T-helper 2 cell treated with Interferon-gamma antibody and Interleukin-4, amounts not matched to agents 5 μg/mL and 100 μg/mL, for 36 hours (primary cell): Measurements from ENCODE around the gene PLD1.

ENCODE experiments used
- DNase-seq: peaks from one replicate; pipeline ENCODE4 v3.0.0; 2021; ENCODE audit warnings: low spot score
- H3K27ac Mint-ChIP-seq: one replicate; pipeline ENCODE4 v1.8.0; 2021; ENCODE audit warnings: mild to moderate bottlenecking, mixed read lengths
- H3K27me3 Mint-ChIP-seq: one replicate; pipeline ENCODE4 v1.8.0; 2021; ENCODE audit warnings: low read depth, mixed read lengths
- H3K36me3 Mint-ChIP-seq: one replicate; pipeline ENCODE4 v1.8.0; 2021; ENCODE audit warnings: low read depth, mixed read lengths
- H3K4me1 Mint-ChIP-seq: one replicate; pipeline ENCODE4 v1.8.0; 2021; ENCODE audit warnings: low read depth, mixed read lengths
- H3K4me3 Mint-ChIP-seq: one replicate; pipeline ENCODE4 v1.8.0; 2022; ENCODE audit warnings: mild to moderate bottlenecking, moderate library complexity, mixed read lengths
- H3K9me3 Mint-ChIP-seq: one replicate; pipeline ENCODE4 v1.8.0; 2021; ENCODE audit warnings: mixed read lengths

PLD1 gene

DNA sequence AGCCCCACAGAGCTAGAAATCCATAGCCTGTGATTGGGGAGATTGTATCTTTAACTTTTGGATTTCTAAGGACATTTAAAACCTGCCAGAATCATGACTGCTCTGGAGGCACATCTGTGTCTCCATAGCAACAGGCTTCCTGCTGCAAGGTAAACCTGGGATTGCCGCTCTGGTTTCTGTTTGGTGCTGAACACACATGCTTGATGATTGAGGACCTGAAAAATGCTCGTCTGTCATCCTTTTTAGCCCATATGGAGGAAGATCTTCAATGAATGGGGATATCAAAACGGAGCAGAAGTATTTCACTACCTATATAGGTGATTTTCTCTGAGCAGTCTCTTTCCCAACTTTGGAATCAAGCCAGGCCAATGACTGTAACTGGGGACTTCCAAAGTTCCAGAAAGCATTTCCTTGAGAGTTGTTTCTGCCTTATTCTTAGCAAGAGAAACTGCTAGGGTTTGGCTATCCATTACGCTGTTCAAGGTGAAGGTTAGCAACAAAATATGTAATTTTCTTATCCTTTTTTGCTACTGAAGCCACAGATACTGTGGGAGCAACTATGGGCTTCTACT lies 253.6 kb downstream of the PLD1 start:
- DNase-seq: no peak
- Mint-ChIP-seq H3K4me3 (no peak overlapping the region), H3K4me1 (peaks cover 38% of the 10 kb centered on the region), H3K9me3 (peaks cover 4% of the 10 kb centered on the region), H3K27ac (no peak overlapping the region), H3K27me3 (no peaks in the 10 kb centered on the region), H3K36me3 (peaks cover 5% of the 10 kb centered on the region)

DNA sequence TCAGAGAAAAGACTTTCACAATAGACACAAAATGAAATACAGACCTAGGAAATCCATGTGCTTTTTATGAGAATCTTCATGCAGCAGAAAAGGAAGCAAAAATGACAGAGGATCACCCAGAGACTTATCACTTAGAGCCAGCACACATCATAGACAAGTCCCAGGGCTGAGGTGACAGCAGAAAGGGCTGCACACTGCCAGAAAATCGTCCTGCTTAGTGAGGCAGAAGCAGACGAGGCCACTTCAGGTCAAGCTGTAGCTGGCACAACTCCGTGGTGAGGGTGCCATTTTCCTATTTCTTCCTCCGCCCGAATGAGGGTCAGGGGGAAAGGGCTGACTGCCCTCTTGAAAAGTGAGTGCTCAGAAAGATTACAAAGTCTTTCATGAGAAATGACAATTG lies 254.1 kb downstream of the PLD1 start:
- Mint-ChIP-seq H3K36me3 (peaks cover 3% of the 10 kb centered on the region), H3K9me3 (peaks cover 2% of the 10 kb centered on the region), H3K27me3 (no peaks in the 10 kb centered on the region), H3K4me3 (no peak overlapping the region), H3K4me1 (peaks cover 33% of the 10 kb centered on the region), H3K27ac (no peak overlapping the region)
- DNase-seq: no peak

DNA sequence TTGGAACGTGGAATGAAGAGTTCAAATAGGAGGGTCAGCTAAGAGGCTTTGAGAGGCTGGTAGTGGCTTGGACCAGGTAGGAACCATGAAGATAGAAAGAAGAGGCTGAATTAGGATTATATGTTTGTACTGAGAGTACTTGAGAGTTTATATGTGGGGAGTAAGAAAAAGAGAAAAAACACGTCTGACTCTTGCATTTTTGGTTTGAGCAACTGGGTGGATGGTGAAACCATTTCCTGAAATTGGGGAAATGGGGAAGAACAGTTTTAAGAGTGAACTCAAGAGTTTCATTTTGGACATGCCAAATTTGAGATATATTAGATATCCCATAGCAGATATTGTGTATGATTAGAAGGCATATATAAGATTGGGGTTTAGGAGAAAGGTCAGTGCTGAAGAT lies 257.2 kb downstream of the PLD1 start:
- Mint-ChIP-seq H3K27ac (no peak overlapping the region), H3K4me1 (peaks cover 16% of the 10 kb centered on the region), H3K9me3 (no peaks in the 10 kb centered on the region), H3K4me3 (no peak overlapping the region), H3K27me3 (no peaks in the 10 kb centered on the region), H3K36me3 (no peaks in the 10 kb centered on the region)
- DNase-seq: no peak

DNA sequence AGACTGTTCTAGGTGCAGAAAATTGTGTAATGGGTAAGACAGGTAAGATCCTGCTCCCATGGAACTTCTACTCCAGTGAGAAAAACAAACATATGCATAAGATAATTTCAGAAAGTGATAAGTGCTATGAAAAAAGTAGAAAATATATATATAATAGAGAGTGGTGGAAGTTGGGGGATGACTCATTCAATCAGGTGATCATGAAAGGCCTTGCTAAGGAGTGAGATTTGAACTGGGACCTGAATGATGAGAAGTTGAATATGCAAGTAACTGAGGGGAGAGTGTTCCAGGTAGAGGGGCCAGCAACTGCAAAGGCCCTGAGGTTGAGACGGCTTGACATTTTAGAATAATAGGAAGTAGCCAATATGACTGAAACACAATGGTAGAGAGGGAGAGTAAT lies 257.8 kb downstream of the PLD1 start:
- H3K27ac Mint-ChIP-seq: no peak overlapping the region
- peaks cover 13% of the 10 kb centered on the region for H3K4me1 Mint-ChIP-seq
- H3K36me3 Mint-ChIP-seq: no peaks in the 10 kb centered on the region
- H3K27me3 Mint-ChIP-seq: no peaks in the 10 kb centered on the region
- no peak for DNase-seq
- H3K4me3 Mint-ChIP-seq: no peak overlapping the region
- H3K9me3 Mint-ChIP-seq: no peaks in the 10 kb centered on the region

DNA sequence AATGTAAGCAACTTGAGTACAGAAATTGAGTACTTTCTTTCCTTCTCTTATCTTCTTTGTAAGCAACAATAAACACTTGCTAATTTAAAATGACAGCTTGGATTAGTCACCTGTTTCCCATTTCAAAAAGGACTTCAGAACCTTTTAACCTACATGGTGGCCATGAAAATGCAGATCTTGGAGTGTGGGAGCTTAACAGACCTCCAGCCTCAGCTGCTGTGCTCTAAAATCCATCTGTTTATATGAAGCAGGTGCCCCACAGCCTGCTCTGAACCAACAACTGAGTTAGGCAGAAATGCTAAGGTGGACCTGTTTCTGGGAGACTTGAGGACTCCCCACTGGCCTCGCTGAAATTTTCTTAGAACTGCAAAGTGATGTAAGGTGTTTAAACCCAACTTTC lies 259.0 kb downstream of the PLD1 start:
- Mint-ChIP-seq H3K27ac (no peak overlapping the region), H3K9me3 (no peaks in the 10 kb centered on the region), H3K4me1 (peaks cover 7% of the 10 kb centered on the region), H3K4me3 (no peak overlapping the region), H3K36me3 (no peaks in the 10 kb centered on the region), H3K27me3 (no peaks in the 10 kb centered on the region)
- no peak for DNase-seq
